Cardiac fibroblast (primary cell): ENCODE results near the gene SCG5.

ENCODE experiments used
- DNase-seq, 2 donors: peaks; one replicate each; pipeline versions ENCODE4 v3.0.0 to v3.0.0-alpha.2; 2010; ENCODE audit warnings: low read depth in 2 of 2
- H3K4me3 ChIP-seq, 2 donors: replicated peaks in 1 of 2; 1 replicate in 1 of 2; 2 replicates in 1 of 2; pipeline ENCODE4 v1.5.1; 2011; ENCODE audit warnings: low read depth in 2 of 2, low read length in 2 of 2, mild to moderate bottlenecking in 2 of 2, moderate library complexity in 1 of 2
- CTCF ChIP-seq: IDR thresholded peaks from one replicate; pipeline ENCODE4 v1.5.1; 2011; ENCODE audit warnings: low read depth, mild to moderate bottlenecking, low read length, inconsistent platforms

Gene SCG5

GRCh38 chr15:32671339-32672325 is 30.1 kb downstream of the SCG5 start:
- no peak overlapping the region for H3K4me3 ChIP-seq
- TF ChIP-seq CTCF = no peak
- no peak for DNase-seq

GRCh38 chr15:32674681-32675080 is 33.2 kb downstream of the SCG5 start:
- no peak for DNase-seq
- H3K4me3 ChIP-seq = no peak overlapping the region
- TF ChIP-seq CTCF = no peak

GRCh38 chr15:32675466-32675865 is 34.0 kb downstream of the SCG5 start:
- H3K4me3 ChIP-seq = no peak overlapping the region
- no peak for TF ChIP-seq CTCF
- DNase-seq = no peak

- H3K4me3 ChIP-seq = no peak overlapping the region
- no peak for DNase-seq
- TF ChIP-seq CTCF = no peak
Measured at GRCh38 chr15:32676169-32676568, 34.7 kb downstream of the SCG5 start.

GRCh38 chr15:32677238-32677750 is 35.8 kb downstream of the SCG5 start:
- no peak overlapping the region for H3K4me3 ChIP-seq
- DNase-seq = peak in 1 of 2 donors; percentile 52
- no peak for TF ChIP-seq CTCF

- DNase-seq = no peak
- no peak overlapping the region for H3K4me3 ChIP-seq
- TF ChIP-seq CTCF = no peak
Measured at GRCh38 chr15:32679298-32679690, 37.8 kb downstream of the SCG5 start.
